Mucosa of descending colon (tissue), 3 donors: ENCODE results near the gene HOMER2. TPM values are rescaled to one million over a fixed set of nuclear protein-coding genes. Genes with fewer than 3 reads are reported as not detected.

Source experiments
- ATAC-seq: fragments of 200-7000 bp; cut with Tn5 transposase; one replicate; pipeline ENCODE4 v1.9.1; 2020; ENCODE audit warnings: mild to moderate bottlenecking, moderate library complexity
- DNase-seq, 3 donors: peaks; one replicate each; pipeline ENCODE4 v3.0.0-alpha.2; 2020
- H3K36me3 ChIP-seq: fragments of 200-600 bp; one replicate; pipeline ENCODE4 v1.8.0; 2021; ENCODE audit warnings: low read depth, mild to moderate bottlenecking
- H3K4me1 ChIP-seq: fragments of 200-600 bp; one replicate; pipeline ENCODE4 v1.8.0; 2021; ENCODE audit warnings: low read depth, mild to moderate bottlenecking
- H3K4me3 ChIP-seq: fragments of 200-600 bp; one replicate; pipeline ENCODE4 v1.8.0; 2021; ENCODE audit warnings: mild to moderate bottlenecking
- H3K9me3 ChIP-seq: fragments of 200-600 bp; one replicate; pipeline ENCODE4 v1.8.0; 2021; ENCODE audit warnings: mild to moderate bottlenecking
- intact Hi-C, 2 donors: fragments of 100-400 bp; cut with DNase I in 1 of 2; cut with micrococcal nuclease in 1 of 2; formaldehyde crosslinking; loops; one replicate each; pipeline versions ENCODE4 v1.11.0 to v1.11.1; 2022; cut with DNase I, micrococcal nuclease
- total RNA-seq, 3 donors: library from RNA; stranded (reverse); fragmentation: NEBNext Ultra II Directional in 2 of 3; extraction: Animal tissue kit (Norgen Biotek cat#: 25700) in 2 of 3; gene quantifications; one replicate each; pipeline versions ENCODE4 v1.2.1 to v1.2.4, GENCODE V29; 2021 to 2023
- TF ChIP-seq, protein P1 (sequence below): fragments of 200-600 bp; IDR thresholded peaks from one replicate; pipeline ENCODE4 v1.8.0; 2022; ENCODE audit warnings: antibody characterized with exemption, mild to moderate bottlenecking
- donor health status: DM: no; HTN: no; CAD: no; lungs with moderate emphysema.
- donor health status: DM: no; HTN: no; CAD: no.
- donor health status: DM: no; HTN: yes; CAD: no.

HOMER2 gene
- total RNA-seq, 3 donors from 2014 or later = 1.9 to 16.3 (median 2.1) TPM

DNA sequence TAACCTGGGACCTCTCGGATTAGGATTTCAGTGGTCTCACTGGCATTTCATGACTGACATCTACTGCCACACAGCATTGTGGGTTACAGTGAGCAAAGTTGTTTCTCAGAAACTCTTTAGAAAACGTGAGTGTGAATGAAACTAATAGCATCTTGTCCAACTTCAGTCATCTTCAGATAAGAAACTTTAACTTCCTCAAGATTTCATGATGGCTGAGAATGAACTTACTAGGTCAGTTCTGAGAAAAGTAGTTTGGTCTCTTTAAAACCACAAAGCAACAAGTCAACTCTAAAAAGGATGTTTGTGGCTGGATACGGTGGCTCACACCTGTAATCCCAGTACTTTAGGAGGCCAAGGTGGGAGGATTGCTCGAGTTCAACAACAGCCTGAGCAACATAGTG is 14.2 kb upstream of the HOMER2 start:
- TF ChIP-seq, protein P1, sequence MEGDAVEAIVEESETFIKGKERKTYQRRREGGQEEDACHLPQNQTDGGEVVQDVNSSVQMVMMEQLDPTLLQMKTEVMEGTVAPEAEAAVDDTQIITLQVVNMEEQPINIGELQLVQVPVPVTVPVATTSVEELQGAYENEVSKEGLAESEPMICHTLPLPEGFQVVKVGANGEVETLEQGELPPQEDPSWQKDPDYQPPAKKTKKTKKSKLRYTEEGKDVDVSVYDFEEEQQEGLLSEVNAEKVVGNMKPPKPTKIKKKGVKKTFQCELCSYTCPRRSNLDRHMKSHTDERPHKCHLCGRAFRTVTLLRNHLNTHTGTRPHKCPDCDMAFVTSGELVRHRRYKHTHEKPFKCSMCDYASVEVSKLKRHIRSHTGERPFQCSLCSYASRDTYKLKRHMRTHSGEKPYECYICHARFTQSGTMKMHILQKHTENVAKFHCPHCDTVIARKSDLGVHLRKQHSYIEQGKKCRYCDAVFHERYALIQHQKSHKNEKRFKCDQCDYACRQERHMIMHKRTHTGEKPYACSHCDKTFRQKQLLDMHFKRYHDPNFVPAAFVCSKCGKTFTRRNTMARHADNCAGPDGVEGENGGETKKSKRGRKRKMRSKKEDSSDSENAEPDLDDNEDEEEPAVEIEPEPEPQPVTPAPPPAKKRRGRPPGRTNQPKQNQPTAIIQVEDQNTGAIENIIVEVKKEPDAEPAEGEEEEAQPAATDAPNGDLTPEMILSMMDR = no peak
- no peak for DNase-seq
- H3K4me1 ChIP-seq = no peaks in the 10 kb centered on the region
- H3K36me3 ChIP-seq = no peaks in the 10 kb centered on the region
- H3K9me3 ChIP-seq = no peaks in the 10 kb centered on the region
- no peak for ATAC-seq
- H3K4me3 ChIP-seq = no peak overlapping the region
- intact Hi-C loops = no loop called here

DNA sequence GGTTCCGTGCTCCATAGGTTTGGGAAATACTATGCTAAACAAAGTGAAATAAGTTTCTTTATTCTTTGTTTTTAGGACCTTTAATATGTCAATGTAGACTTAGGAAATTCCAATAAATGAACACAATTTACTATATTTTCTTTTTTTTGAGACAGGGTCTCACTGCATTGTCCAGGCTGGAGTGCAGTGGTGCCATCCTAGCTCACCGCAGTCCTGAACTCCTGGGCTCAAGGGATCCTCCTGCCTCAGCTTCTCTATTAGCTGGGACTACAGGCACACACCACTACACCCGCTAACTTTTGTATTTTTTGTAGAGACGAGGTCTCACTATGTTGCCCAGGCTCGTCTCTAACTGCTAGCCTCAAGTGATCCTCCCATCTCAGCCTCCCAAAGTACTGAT is 12.4 kb upstream of the HOMER2 start:
- DNase-seq = no peak
- intact Hi-C loops = no loop called here
- Histone ChIP-seq H3K4me3 (no peak overlapping the region), H3K36me3 (no peaks in the 10 kb centered on the region), H3K4me1 (no peaks in the 10 kb centered on the region), H3K9me3 (no peaks in the 10 kb centered on the region)
- TF ChIP-seq, protein P1 = no peak
- no peak for ATAC-seq

DNA sequence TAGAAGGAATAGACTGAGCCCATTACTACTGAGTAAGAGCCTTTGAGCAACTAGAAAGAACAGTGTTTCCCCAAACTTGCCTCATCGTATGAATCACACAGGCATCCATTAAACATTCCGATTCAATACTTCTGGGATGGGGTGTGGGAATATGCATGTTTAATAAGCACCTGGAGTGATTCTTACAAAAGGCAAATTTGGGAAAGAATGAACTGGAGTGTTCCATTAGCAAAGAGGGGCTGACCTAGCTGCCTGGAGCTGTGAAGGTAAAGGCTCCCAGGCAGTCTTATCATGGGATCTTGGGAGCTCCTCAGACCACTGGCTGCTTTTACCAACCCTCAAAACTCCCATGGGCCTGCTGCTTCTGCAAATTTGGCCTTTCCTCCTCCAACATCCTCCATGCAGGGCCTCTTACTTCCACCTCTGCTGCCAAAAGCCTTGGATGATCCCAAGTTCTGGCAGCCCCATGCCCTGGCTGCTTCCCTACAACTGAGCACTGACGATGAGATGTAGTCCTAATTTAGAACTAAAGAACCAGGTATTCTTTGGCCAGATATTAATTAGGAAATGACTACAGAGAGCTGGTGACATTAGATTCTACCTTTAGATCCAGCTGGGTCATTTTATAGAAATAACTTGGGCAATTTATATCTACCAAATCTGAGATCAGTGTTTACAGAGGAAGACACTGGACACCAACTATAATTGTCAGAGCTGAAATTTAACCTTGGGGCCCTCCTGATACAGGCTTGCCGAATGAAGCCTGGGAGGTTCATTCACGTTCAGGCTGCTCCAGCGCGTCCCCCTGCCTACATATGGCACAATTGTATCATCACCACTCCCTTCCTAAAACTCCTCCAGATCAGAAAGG is 11.2 kb upstream of the HOMER2 start:
- no peak for ATAC-seq
- no peak for DNase-seq
- no peaks in the 10 kb centered on the region for H3K4me1 ChIP-seq
- H3K4me3 ChIP-seq = no peak overlapping the region
- intact Hi-C loops = no loop called here
- TF ChIP-seq, protein P1 = no peak
- no peaks in the 10 kb centered on the region for H3K36me3 ChIP-seq
- H3K9me3 ChIP-seq = no peaks in the 10 kb centered on the region

DNA sequence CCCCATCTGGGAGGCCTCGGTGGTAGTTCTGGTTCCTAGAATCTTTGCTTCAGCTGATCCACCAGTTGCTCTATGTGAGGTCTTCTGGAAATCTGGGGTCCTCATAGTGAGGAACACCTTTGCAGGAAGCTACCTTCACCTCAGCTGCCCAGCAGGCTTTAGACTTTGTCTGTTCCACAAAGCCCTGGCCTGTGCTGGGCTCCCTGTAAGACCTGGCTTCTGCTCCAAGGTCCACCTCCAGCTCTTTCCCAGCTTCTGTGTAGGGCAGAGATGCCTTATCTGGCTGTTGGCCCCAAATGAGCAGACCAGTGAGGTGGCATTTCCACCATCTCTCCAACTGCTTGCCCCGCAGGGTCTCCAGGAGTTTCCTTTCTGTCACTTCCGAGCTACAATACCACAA is 8.2 kb upstream of the HOMER2 start:
- TF ChIP-seq, protein P1 = no peak
- ATAC-seq = no peak
- Histone ChIP-seq H3K9me3 (no peaks in the 10 kb centered on the region), H3K4me1 (no peaks in the 10 kb centered on the region), H3K36me3 (no peaks in the 10 kb centered on the region), H3K4me3 (no peak overlapping the region)
- intact Hi-C loops = no loop called here
- DNase-seq = no peak

DNA sequence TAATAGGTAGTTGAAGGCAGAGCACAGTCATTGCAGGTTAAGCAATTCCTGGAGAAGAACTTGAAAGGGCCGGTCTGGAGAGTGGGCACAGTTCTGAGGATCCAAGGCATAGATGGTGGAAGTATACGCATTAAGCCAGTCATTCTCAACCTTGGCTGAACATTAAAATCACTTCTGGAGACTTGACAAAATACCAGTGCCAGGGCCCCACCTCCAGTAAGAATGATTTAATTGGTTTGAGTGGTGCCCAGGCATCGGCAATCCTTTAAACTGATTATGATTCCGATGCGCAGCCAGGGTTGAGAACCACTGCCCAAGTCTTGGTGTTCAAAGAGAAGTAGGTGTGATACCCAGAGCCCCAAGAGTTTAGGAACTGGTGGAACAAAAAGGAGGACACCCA is 6.9 kb upstream of the HOMER2 start:
- Histone ChIP-seq H3K4me3 (no peak overlapping the region), H3K4me1 (no peaks in the 10 kb centered on the region), H3K9me3 (no peaks in the 10 kb centered on the region), H3K36me3 (no peaks in the 10 kb centered on the region)
- no peak for DNase-seq
- ATAC-seq = no peak
- TF ChIP-seq, protein P1 = no peak
- intact Hi-C loops = no loop called here
